ENCODE results near the gene JAKMIP1. TPM values are rescaled to one million over a fixed set of nuclear protein-coding genes. Genes with fewer than 3 reads are reported as not detected.

JAKMIP1 gene
- polyA plus RNA-seq, 1 donor from 2014 or later = 15.3 TPM

DNA sequence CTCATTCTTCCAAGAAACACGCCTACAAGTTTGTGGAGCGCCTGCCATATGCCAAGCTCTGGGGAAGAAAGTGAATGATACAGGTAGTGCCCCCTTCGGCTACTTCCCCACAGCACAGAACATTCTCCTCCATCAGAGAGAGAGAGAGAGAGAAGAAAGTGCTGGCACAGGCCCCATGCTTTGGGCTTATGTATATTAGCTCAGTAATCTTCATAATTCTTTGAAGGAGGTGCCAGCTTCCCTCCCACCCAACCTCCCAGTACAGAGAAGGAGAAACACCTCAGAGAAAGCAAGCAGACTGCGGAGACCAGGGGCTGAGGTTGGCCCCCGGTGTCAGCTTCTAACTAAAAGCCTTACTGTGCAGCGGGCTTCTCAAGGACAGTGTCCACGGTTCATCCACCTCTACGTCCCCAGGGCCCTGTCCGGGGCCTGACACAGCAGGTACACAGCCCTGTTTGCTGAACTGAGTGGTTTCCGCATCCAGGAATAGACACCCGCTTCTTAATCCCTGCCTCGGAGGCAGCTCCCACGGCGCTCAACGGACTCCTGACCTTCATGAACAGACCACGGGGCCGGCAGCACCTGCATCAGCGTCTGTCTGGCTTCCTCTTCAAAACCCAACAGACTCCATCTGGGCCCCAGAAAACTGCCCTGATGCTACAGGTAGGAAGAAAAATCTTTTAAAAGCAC is 50.2 kb downstream of the JAKMIP1 start:
- no peak overlapping the region for H2AFZ ChIP-seq (ENCODE audit: low read depth, low read length)
- no peak overlapping the region for H3K4me2 ChIP-seq (ENCODE audit: low read length)
- H3K36me3 ChIP-seq (ENCODE audit: insufficient read depth, low read length) = no peaks in the 10 kb centered on the region
- H3K9me2 ChIP-seq (ENCODE audit: insufficient read depth, low read length) = no peaks in the 10 kb centered on the region
- no peaks in the 10 kb centered on the region for H3K9me3 ChIP-seq (ENCODE audit: low read length)
- no peak overlapping the region for H3K27ac ChIP-seq (ENCODE audit: low read length)
- no peaks in the 10 kb centered on the region for H3K79me2 ChIP-seq (replicated peaks; ENCODE audit: insufficient read depth, low read length)
- TF ChIP-seq EP300 (conservative IDR thresholded peaks at IDR 0.05; ENCODE audit: poor library complexity, severe bottlenecking) (no peak), POLR2AphosphoS5 (IDR thresholded peaks at IDR 0.05) (no peak), SMC3 (conservative IDR thresholded peaks at IDR 0.05; ENCODE audit: poor library complexity) (no peak), RAD21 (conservative IDR thresholded peaks at IDR 0.05) (no peak), EZH2 (IDR thresholded peaks at IDR 0.05; ENCODE audit: borderline replicate concordance, insufficient read depth, low read length, poor library complexity, severe bottlenecking) (no peak), MXI1 (conservative IDR thresholded peaks at IDR 0.05; ENCODE audit: poor library complexity, severe bottlenecking) (no peak), REST (IDR thresholded peaks at IDR 0.05; ENCODE audit: borderline replicate concordance) (no peak), TAF1 (IDR thresholded peaks at IDR 0.05; ENCODE audit: low read depth) (no peak)
- TF ChIP-seq, protein P1, sequence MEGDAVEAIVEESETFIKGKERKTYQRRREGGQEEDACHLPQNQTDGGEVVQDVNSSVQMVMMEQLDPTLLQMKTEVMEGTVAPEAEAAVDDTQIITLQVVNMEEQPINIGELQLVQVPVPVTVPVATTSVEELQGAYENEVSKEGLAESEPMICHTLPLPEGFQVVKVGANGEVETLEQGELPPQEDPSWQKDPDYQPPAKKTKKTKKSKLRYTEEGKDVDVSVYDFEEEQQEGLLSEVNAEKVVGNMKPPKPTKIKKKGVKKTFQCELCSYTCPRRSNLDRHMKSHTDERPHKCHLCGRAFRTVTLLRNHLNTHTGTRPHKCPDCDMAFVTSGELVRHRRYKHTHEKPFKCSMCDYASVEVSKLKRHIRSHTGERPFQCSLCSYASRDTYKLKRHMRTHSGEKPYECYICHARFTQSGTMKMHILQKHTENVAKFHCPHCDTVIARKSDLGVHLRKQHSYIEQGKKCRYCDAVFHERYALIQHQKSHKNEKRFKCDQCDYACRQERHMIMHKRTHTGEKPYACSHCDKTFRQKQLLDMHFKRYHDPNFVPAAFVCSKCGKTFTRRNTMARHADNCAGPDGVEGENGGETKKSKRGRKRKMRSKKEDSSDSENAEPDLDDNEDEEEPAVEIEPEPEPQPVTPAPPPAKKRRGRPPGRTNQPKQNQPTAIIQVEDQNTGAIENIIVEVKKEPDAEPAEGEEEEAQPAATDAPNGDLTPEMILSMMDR (IDR thresholded peaks at IDR 0.05; ENCODE audit: poor library complexity, severe bottlenecking) = no peak
- no peaks in the 10 kb centered on the region for H3K27me3 ChIP-seq (ENCODE audit: insufficient read depth, low read depth, low read length)
- H4K20me1 ChIP-seq (ENCODE audit: insufficient read depth) = no peaks in the 10 kb centered on the region
- H3K9ac ChIP-seq (ENCODE audit: low read length) = no peak overlapping the region
- no peaks in the 10 kb centered on the region for H3F3A ChIP-seq (ENCODE audit: insufficient read depth, low read length, poor library complexity, severe bottlenecking)
- H3K4me3 ChIP-seq (ENCODE audit: low read length) = no peak overlapping the region

GRCh38 chr4:6148506-6149205 is 51.7 kb downstream of the JAKMIP1 start:
- Histone ChIP-seq H3K9ac (ENCODE audit: low read length) (no peak overlapping the region), H3F3A (ENCODE audit: insufficient read depth, low read length, poor library complexity, severe bottlenecking) (no peaks in the 10 kb centered on the region), H3K27ac (ENCODE audit: low read length) (no peak overlapping the region), H3K9me2 (ENCODE audit: insufficient read depth, low read length) (no peaks in the 10 kb centered on the region), H3K4me3 (ENCODE audit: low read length) (no peak overlapping the region), H3K79me2 (replicated peaks; ENCODE audit: insufficient read depth, low read length) (no peaks in the 10 kb centered on the region), H3K27me3 (ENCODE audit: insufficient read depth, low read depth, low read length) (no peaks in the 10 kb centered on the region), H3K36me3 (ENCODE audit: insufficient read depth, low read length) (no peaks in the 10 kb centered on the region), H4K20me1 (ENCODE audit: insufficient read depth) (no peaks in the 10 kb centered on the region), H2AFZ (ENCODE audit: low read depth, low read length) (no peak overlapping the region), H3K4me2 (ENCODE audit: low read length) (no peak overlapping the region), H3K9me3 (ENCODE audit: low read length) (peaks cover 3% of the 10 kb centered on the region)
- no peak for TF ChIP-seq EZH2 (IDR thresholded peaks at IDR 0.05; ENCODE audit: borderline replicate concordance, insufficient read depth, low read length, poor library complexity, severe bottlenecking)
- no peak for TF ChIP-seq REST (IDR thresholded peaks at IDR 0.05; ENCODE audit: borderline replicate concordance)
- no peak for TF ChIP-seq POLR2AphosphoS5 (IDR thresholded peaks at IDR 0.05)
- no peak for TF ChIP-seq TAF1 (IDR thresholded peaks at IDR 0.05; ENCODE audit: low read depth)
- no peak for TF ChIP-seq MXI1 (conservative IDR thresholded peaks at IDR 0.05; ENCODE audit: poor library complexity, severe bottlenecking)
- TF ChIP-seq, protein P1 (IDR thresholded peaks at IDR 0.05; ENCODE audit: poor library complexity, severe bottlenecking) = no peak
- no peak for TF ChIP-seq EP300 (conservative IDR thresholded peaks at IDR 0.05; ENCODE audit: poor library complexity, severe bottlenecking)
- no peak for TF ChIP-seq RAD21 (conservative IDR thresholded peaks at IDR 0.05)

Measured in neural cell (in vitro differentiated cells).